Left forelimb (tissue), 1 donor: ENCODE measurements around the gene ULBP3.

Experiments used
- DNase-seq: peaks from one replicate; pipeline ENCODE4 v3.0.0-alpha.2; 2018; ENCODE audit warnings: low spot score

ULBP3 gene

GRCh38 chr6:150068720-150069648 lies at the start of gene ULBP3:
ULBP3 (minus strand) TSS chr6:150069121; CDS start chr6:150069066, 55 bp downstream.
- DNase-seq, result peak; percentile 93

GRCh38 chr6:150118627-150119026 lies 49.7 kb upstream of the ULBP3 start:
- DNase-seq, result no peak

GRCh38 chr6:150118203-150118602 lies 49.3 kb upstream of the ULBP3 start:
- DNase-seq, result no peak

- DNase-seq, result no peak
Measured at GRCh38 chr6:150116200-150116800, 47.4 kb upstream of the ULBP3 start.

- DNase-seq, result no peak
Measured at GRCh38 chr6:150115769-150116168, 46.8 kb upstream of the ULBP3 start.

DNA sequence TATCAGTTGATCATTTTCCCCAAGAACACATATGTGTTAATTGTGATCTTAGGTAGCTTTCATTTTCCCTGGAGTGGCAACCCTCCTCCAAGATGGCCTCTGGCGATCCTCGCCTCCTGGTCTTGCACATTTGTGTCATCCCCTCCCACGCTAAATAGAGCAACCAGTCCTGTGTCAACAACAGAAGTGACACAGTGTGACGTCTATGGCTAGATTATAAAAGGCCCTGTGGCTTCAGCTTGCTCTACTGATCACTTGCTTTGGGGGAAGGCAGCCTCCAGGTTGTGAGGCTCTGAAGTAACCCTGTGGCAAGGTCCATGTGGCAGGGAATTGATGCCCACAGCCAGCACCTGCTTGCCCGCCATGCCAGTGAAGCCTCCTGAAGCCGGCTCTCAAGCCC lies 43.3 kb upstream of the ULBP3 start:
- DNase-seq, result no peak

- no peak for DNase-seq
Measured at GRCh38 chr6:150102750-150103270, 33.9 kb upstream of the ULBP3 start.

- DNase-seq, result no peak
Measured at GRCh38 chr6:150100745-150101144, 31.8 kb upstream of the ULBP3 start.

GRCh38 chr6:150099953-150100352 lies 31.0 kb upstream of the ULBP3 start:
- no peak for DNase-seq

DNA sequence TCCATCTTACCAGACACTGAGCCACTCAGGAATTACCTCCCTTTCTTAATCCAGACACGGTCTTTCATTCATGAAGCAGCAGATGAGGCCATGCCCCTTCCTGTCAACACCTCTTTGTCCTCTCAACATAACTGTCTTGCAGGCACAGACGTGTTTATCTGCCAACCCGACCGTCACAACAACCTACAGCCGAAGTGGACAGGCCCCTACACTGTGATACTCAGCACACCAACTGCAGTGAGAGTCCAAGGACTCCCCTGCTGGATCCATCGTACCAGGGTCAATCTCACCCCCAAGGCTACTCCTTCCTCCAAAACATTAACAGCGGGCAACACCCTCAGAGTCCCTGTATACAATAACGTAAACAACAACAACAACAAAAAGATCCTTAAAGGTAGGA lies 30.6 kb upstream of the ULBP3 start:
- DNase-seq, result peak; percentile 22

- no peak for DNase-seq
Measured at GRCh38 chr6:150098155-150098554, 29.2 kb upstream of the ULBP3 start.

- peak; percentile 47 for DNase-seq
Measured at GRCh38 chr6:150093397-150093796, 24.5 kb upstream of the ULBP3 start.

- peak; percentile 15 for DNase-seq
Measured at GRCh38 chr6:150091476-150091875, 22.6 kb upstream of the ULBP3 start.

- peak; percentile 34 for DNase-seq
Measured at GRCh38 chr6:150090328-150090727, 21.4 kb upstream of the ULBP3 start.

- DNase-seq, result peak; percentile 40
Measured at GRCh38 chr6:150088481-150089154, 19.7 kb upstream of the ULBP3 start.

DNA sequence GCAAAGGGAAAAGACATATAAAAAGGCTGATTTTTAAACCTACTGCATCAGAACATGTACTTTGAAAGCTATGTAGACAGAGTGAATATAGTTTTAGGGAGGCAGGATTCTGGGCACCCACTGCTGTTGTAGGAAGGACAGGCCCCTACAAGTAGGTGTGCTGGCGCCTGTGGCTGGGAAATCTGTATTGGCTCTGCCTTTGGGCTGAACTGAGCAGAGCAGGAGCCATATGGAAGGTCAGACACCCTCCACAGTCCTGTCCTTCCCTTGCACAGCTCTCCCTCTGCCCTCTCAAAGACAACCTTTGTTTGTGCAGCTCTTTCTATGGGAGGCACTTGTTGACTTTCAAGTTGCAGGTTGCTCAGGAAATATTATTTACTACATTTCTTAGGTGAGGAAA lies 18.4 kb upstream of the ULBP3 start:
- DNase-seq, result peak; percentile 0

- DNase-seq, result peak; percentile 28
Measured at GRCh38 chr6:150086026-150086425, 17.1 kb upstream of the ULBP3 start.

GRCh38 chr6:150084426-150084825 lies 15.5 kb upstream of the ULBP3 start:
- no peak for DNase-seq

- DNase-seq, result peak; percentile 47
Measured at GRCh38 chr6:150083839-150084238, 14.9 kb upstream of the ULBP3 start.

- DNase-seq, result peak; percentile 23
Measured at GRCh38 chr6:150081702-150082101, 12.8 kb upstream of the ULBP3 start.

DNA sequence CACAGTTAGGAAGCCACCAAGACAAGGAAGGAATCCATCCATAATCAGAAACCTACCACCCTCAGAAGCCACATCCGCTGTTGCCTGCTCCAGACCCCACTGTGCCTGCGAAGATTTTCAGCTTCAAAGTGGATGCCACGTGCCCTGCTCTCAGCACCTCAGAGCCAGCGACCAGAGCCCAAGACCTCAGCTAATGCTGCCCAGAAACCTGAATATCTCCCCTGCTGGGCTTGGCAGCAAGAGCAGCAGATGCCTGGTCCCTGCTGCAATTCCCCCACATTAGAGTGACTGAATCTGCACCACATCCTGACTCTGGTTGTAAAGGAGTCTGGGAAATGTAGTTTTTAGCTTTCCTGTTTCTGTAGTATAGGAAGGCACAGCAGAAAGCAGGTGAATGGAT lies 10.7 kb upstream of the ULBP3 start:
- DNase-seq, result peak; percentile 31

DNA sequence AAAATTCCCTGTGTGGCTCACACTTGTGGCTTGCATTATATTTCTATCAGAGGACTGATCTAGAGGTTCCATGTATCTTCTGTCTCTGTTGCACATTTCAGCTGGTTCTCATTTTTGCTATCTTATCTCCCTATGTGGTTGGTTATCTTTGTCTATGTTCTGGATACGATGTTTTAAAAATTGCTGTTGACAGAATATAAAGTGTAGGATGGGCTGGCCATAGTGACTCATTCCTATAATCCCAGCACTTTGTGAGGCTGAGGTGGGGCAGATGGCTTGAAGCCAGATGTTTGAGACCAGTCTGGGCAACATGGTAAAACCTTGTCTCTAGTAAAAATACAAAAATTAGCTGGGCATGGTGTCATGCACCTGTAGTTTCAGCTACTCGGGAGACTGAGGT lies 9.9 kb upstream of the ULBP3 start:
- peak; percentile 6 for DNase-seq
